GM19035 (cell line): ENCODE data around the gene RNF175.

Experiments
- ATAC-seq: cut with Tn5 transposase; IDR thresholded peaks from one replicate; pipeline ENCODE4 v1.9.1; 2021; ENCODE audit not compliant: unreplicated experiment

RNF175 gene

GRCh38 chr4:153750197-153750817 is 9.5 kb downstream of the RNF175 start:
- peak; percentile 83 for ATAC-seq

- no peak for ATAC-seq
Observed at GRCh38 chr4:153748378-153748777, 11.4 kb downstream of the RNF175 start.

- no peak for ATAC-seq
Observed at GRCh38 chr4:153747406-153747955, 12.3 kb downstream of the RNF175 start.

GRCh38 chr4:153745651-153746050 is 14.2 kb downstream of the RNF175 start:
- ATAC-seq = no peak

GRCh38 chr4:153741541-153741940 is 18.3 kb downstream of the RNF175 start:
- ATAC-seq = no peak

GRCh38 chr4:153735906-153736461 is 23.8 kb downstream of the RNF175 start:
- no peak for ATAC-seq

GRCh38 chr4:153733751-153734448 is 25.9 kb downstream of the RNF175 start:
- no peak for ATAC-seq

DNA sequence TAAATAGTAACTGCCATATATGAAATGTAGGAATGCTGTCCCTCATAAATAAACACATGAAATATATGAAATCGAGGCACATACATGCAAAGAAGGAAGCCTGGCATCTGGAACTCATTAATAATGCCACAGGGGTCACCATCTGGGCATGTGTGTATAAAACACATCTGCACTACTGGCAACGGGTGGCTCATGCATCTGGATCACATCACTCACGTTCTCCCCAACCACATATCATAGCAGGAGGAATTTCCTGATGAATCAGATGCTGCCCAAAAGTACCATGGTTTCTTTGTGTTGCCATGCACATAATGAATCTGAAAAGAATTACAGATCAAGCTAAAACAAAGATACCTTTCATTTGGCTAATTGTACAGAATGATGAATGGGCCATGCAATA is 28.6 kb downstream of the RNF175 start:
- no peak for ATAC-seq

DNA sequence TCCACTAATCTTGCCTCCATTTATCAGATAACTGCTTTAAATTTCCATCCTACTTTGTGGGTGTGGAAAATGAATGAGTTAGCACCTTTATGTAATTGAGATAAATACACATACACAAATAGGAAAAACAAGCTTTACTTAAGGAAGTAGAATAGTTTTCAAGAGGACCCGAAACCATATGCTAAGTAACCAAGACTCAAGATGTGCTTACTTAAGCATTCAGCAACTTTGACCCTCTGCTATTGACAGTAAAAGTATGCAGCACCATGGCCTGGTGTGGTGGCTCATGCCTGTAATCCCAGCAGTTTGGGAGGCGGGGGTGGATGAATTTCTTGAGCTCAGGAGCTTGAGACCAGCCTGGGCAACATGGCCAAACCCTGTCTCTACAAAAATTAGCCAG is 29.9 kb downstream of the RNF175 start:
- ATAC-seq = no peak

DNA sequence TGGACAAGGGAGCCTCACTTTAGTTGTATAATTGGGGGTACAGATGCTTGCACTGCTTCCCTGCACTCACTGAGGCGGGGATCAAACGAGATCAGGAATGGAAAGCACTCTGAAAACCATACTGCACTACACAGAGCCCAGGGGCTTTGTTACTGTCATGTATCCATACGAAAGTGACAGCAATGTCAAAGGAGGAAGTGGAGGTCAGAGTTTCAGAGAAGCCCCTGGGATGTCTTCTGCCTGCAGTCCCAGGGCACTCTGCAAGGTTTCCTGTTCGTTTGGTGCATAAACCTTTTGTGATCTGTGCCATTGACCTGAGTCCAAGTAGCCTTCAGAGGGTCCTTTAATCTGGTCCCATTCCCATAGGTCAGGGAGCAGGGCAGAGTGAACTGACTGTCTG is 31.2 kb downstream of the RNF175 start:
- no peak for ATAC-seq

DNA sequence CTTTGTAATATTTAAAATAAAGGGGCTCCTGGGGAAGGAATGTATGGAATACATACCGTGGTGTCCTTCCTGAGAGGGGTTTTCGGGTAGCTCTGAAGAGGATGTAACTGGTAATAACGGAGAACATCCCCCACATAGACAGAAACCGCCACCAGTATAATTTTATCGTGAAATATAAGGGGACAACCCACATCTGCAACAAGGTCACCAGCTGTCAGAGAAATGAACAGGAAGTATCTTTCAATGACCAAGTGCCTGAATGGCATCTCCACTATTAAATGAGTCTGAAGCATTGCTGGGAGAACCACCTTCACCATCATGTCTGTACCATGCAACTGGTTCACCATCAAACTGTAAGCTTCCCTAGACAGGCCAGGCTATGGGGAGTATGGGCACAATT is 31.7 kb downstream of the RNF175 start:
- no peak for ATAC-seq

DNA sequence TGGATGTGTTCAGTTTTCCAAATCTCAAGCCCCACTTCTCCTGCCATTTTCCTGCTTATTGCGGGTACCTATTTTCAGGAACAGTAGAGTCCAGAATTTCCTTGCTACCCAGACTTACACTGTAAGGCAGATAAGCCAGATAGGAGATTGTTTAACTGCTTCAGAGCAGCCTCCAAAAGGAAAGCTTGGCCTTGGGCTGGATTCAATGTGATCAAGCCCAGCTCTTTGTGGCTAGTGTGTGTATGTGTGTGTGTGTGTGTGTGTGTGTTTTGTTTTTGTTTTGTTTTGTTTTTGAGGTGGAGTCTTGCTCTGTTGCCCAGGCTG is 34.0 kb downstream of the RNF175 start:
- ATAC-seq = no peak

DNA sequence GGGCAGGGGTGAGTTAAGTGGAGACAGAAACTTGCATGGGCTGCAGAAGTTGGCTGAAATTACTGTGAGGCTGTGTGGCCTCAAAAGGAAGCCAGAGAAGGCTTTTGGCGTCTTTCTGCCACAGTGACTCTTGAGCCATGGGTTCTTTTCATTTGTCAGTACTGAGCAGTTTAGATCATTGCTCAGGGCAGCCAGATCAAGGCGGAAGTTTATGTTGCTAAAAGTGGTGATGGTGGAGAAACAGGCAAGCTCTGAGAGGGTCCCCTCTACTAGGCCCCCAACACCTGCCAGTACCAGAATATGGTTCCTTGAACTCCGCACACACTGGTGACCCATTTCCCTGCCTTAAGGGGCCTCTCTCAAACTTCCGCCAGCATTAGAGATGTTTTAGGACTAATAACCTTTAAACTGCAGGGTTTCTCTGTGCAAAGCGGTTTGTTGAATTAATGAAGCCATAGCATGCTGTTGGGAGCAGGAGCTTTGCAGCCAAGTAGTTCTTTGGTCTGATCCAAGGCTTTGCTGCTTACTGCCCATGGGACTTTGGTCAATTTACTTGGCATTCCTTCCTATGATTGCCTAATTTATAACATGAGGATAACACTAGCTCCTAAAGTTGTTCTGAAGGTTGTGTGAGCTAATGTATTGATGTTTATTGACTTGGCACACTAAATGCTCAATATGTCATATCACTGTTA is 34.5 kb downstream of the RNF175 start:
- ATAC-seq = no peak

GRCh38 chr4:153724606-153725005 is 35.2 kb downstream of the RNF175 start:
- no peak for ATAC-seq

DNA sequence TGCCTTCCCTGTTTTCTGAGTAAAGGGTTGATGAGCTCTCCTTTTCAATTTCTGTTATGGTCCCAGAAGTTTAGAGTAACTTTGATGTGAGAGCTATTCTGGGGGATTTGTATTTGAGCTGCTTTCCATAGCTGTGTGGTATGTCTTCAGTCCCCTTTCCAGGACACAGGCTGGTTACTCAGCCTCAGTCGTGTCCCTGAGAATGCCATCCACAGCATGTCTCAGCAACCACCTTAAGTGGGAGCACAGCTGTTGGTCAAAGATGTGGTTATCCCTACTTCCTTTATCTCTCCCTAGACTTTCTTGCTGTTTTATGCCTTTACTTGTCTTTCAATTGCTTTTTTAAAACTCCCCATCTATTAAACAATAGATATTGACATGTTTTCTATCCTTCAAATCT is 37.8 kb downstream of the RNF175 start:
- no peak for ATAC-seq

GRCh38 chr4:153713866-153714646 is 45.8 kb downstream of the RNF175 start:
- no peak for ATAC-seq

DNA sequence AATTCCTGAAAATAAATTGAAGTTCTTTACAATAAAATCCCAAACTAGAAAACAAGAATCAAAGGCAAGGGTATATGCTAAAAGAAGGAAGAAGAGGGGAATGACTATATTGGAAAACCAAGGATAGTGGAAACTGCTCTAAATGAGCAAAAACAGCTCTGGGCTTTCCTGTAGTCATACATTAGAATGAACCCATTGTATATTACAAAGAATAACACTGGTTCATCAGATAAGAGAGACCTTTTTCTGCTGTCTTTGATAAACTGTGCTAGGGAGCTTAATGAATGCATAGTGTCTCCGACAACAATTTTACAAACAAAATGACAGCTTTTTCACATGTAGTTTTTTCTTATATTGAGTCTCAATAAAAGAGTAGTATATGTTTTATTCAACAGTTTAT is 49.1 kb downstream of the RNF175 start:
- ATAC-seq = no peak

DNA sequence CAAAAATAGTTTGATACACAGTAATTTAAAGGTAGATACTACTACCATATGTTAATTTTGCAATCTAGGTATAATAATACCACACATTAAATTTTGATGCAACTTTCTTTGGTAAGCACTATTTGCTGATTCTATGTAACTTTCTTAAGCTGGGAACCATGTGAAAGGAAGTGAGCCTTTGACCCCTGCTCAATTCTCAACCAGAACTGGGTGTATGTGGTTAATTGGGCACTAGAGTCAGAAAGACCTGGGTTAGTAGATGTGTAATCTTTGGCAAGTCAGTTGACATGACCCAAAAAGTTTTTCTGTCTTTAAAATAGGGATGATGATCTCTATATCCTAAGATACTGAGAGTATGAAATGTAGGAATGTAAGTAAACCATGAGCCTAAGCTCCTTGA is 53.3 kb downstream of the RNF175 start:
- ATAC-seq = no peak

- ATAC-seq = peak; percentile 82
Observed at GRCh38 chr4:153705743-153706468, 53.9 kb downstream of the RNF175 start.

- ATAC-seq = no peak
Observed at GRCh38 chr4:153704522-153704921, 55.3 kb downstream of the RNF175 start.
